Measurements from ENCODE around the gene SUGP2.
"Not testable (repeated sequence)": the region's sequence is repeated elsewhere in the genome, so short reads cannot be mapped to it uniquely, and the experiment has no call there.

SUGP2 gene

DNA sequence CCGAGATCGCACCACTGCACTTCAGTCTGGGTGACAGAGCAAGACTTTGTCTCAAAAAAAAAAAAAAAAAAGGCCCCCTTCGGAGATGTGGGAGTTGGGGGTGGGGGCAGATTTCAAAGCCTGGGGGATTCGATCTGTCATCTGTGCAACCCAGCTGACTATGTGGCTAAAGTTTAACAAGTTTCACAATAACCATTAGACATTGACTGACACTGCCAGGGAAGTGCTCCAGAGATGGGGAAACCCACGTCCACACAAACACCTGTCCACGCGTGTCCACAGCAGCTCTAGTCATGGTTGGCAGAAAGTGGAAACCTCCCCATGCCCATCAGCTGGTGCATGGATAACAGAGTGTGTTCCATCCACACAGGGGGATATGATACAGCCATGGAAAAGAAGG, 54.7 kb downstream of the SUGP2 start:
- FAIRE-seq = no peak
- no peak for TF ChIP-seq POLR2A (IDR thresholded peaks at IDR 0.05; ENCODE audit: low read depth, low read length)
- DNase-seq (ENCODE audit: insufficient read length, low spot score) = no peak

DNA sequence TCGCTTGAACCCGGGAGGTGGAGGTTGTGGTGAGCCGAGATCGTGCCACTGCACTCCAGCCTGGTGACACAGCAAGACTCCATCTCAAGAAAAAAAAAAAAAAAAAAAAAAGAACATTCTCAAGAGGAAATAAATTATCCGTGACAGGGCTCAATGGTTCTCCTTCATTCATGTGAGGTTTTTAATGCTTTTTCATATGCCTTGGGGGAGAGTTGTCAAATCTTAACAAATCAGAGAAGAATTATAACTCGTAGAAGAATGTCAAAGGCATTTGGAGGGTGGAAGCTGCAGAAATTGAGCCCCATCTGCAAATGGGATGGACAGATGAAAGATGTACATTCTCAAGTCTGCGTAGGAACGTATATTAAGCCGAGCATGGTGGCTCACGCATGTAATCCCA, 57.4 kb downstream of the SUGP2 start:
- FAIRE-seq (no peak), DNase-seq (ENCODE audit: insufficient read length, low spot score) (no peak)
- no peak for TF ChIP-seq POLR2A (IDR thresholded peaks at IDR 0.05; ENCODE audit: low read depth, low read length)

GRCh38 chr19:18975011-18975410, 58.3 kb downstream of the SUGP2 start:
- FAIRE-seq (no peak), DNase-seq (ENCODE audit: insufficient read length, low spot score) (no peak)
- no peak for TF ChIP-seq POLR2A (IDR thresholded peaks at IDR 0.05; ENCODE audit: low read depth, low read length)

- FAIRE-seq = no peak
- no peak for DNase-seq (ENCODE audit: insufficient read length, low spot score)
- no peak for TF ChIP-seq POLR2A (IDR thresholded peaks at IDR 0.05; ENCODE audit: low read depth, low read length)
Measured at GRCh38 chr19:18972851-18973250, 60.5 kb downstream of the SUGP2 start.

DNA sequence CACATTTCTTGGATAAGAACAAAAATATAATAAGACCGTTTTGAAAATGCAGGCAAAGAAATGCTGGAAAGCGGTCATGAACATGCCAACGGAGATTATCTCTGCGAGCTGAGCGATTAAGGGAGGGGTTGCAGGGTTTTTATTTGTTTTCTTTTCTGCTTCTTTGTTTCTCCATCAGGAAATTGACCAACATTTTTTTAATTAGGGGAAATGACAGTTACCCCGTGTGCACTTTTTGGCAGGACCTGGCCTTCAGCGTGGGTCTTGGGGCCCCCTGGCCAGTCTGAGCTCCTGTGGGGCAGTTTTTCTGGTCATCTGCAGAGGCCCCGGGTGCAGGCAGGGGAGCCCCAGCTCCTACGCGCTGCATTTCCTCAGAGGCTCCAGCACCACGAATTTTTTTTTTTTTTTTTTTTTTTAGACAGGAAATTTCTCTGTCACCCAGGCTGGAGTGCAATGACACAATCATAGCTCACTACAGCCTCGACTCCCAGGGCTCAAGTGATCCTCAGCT, 61.0 kb downstream of the SUGP2 start:
- no peak for TF ChIP-seq POLR2A (IDR thresholded peaks at IDR 0.05; ENCODE audit: low read depth, low read length)
- DNase-seq (ENCODE audit: insufficient read length, low spot score) (no peak), FAIRE-seq (no peak)

DNA sequence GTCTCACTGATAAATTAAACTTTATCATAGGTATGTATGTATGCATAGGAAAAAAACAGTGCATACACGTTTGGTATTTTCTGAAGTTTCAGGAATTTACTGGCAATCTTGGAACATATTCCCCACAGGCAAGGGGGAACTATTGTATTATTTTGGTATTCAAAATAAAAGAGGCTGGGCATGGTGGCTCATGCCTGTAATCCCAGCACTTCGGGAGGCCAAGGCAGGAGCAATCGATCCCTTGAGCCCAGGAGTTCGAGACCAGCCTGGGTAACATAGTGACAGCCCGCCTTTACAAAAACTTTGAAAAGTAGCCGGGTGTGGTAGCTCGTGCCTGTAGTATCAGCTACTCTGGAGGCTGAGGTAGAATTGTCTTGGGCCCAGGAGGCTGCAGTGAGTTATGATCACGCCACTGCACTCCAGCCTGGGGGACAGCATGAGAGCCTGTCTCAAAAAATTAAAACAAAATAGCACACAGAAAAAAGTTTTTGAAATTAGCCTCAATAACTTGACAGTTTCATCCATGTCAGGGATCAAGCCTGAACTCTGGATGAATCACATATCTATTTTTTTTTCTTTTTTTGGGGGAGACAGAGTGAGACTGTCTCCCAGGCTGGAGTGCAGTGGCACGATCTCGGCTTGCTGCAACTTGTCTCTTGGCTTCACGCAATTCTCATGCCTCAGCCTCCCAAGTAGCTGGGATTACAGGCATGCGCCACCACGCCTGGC, 63.2 kb downstream of the SUGP2 start:
- TF ChIP-seq POLR2A (IDR thresholded peaks at IDR 0.05; ENCODE audit: low read depth, low read length) = no peak
- DNase-seq (ENCODE audit: insufficient read length, low spot score) (no peak), FAIRE-seq (no peak)

GRCh38 chr19:18967358-18968146, 65.8 kb downstream of the SUGP2 start:
- no peak for DNase-seq (ENCODE audit: insufficient read length, low spot score)
- TF ChIP-seq POLR2A (IDR thresholded peaks at IDR 0.05; ENCODE audit: low read depth, low read length) = no peak
- no peak for FAIRE-seq

- no peak for DNase-seq (ENCODE audit: insufficient read length, low spot score)
- no peak for TF ChIP-seq POLR2A (IDR thresholded peaks at IDR 0.05; ENCODE audit: low read depth, low read length)
- FAIRE-seq = no peak
Measured at GRCh38 chr19:18966307-18966706, 67.0 kb downstream of the SUGP2 start.

GRCh38 chr19:18964121-18964520, 69.2 kb downstream of the SUGP2 start:
- TF ChIP-seq POLR2A (IDR thresholded peaks at IDR 0.05; ENCODE audit: low read depth, low read length) = no peak
- FAIRE-seq (no peak), DNase-seq (ENCODE audit: insufficient read length, low spot score) (no peak)

DNA sequence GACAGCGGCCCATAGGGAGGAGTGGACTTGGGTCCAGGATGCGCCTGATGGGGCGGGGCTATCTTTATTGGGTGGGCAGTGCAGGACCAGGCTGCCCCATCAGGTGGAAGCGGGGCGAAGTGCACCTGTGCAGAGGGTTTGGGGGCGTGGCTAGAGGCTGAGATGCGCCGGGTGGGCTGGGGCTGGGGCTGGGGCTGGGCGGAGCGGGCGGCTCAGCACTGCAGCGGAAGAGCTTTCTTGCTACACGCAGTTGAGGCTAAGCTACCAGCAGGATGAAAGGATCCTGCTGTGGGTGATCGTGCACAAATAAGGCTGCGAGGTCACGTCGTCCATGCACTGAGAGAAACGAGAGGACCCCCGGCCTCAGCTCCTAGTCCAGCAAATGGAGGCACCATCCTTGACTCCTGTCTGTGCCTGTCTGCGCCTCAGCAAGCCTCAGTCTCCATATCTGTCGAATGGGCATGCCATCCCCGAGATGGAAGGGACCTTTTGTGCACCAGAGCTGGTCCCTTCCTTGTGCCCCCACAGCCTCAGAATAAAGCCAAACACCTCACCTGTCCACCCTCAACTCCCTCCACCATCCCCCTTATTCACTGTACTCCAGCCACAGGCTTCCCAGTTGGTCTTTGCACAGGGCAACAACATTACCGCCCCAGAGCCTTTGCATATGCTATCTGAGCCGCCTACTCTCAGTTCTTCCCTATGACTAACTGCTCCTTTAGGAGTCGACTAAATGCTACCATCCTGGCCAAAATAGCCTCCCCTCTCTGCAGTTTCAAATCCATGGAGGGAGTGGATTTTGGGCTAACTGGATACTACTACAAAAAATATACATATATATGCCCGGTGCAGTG, 71.3 kb downstream of the SUGP2 start:
- DNase-seq (ENCODE audit: insufficient read length, low spot score) = no peak
- FAIRE-seq = no peak
- TF ChIP-seq POLR2A (IDR thresholded peaks at IDR 0.05; ENCODE audit: low read depth, low read length) = no peak

DNA sequence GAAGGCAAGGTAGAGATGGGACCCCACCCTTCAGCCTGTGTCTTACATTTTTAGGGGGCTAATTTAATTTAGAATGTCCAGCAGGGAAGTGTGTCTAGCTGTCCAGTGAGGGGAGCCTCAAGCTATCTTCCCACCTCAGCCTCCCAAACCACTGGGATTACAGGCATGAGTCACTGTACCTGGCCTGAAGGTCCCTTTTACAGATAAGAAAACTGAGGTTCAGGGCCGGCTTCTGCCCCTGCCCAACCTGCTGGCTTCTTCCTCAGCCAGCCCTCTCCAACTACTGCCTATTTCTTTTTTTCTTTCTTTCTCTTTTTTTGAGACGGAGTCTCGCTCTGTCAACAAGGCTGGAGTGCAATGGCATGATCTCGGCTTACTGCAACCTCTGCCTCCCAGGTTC, 72.9 kb downstream of the SUGP2 start:
- TF ChIP-seq POLR2A (IDR thresholded peaks at IDR 0.05; ENCODE audit: low read depth, low read length) = no peak
- FAIRE-seq = no peak
- DNase-seq (ENCODE audit: insufficient read length, low spot score) = no peak

DNA sequence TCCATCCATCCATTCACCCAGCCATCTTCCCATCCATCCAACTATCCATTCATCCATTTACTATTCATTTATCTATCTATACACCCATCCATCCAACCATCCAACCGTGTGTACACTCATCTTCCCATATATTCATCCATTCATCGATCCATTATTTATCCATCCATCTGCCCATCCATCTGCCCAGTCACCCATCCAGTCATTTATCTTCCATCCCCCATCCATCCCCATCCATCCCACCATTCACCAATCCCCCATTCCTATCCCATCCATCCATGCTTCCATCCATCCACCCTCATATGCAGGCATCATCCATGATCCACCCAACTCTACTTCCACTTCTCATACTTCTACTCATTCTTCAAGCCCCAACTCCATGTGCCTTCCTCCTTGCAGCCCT, 78.3 kb downstream of the SUGP2 start:
- DNase-seq (ENCODE audit: insufficient read length, low spot score) (no peak), FAIRE-seq (no peak)
- TF ChIP-seq POLR2A (IDR thresholded peaks at IDR 0.05; ENCODE audit: low read depth, low read length) = no peak

- DNase-seq (ENCODE audit: insufficient read length, low spot score) (no peak), FAIRE-seq (no peak)
Measured at GRCh38 chr19:18954094-18954493, 79.2 kb downstream of the SUGP2 start.

DNA sequence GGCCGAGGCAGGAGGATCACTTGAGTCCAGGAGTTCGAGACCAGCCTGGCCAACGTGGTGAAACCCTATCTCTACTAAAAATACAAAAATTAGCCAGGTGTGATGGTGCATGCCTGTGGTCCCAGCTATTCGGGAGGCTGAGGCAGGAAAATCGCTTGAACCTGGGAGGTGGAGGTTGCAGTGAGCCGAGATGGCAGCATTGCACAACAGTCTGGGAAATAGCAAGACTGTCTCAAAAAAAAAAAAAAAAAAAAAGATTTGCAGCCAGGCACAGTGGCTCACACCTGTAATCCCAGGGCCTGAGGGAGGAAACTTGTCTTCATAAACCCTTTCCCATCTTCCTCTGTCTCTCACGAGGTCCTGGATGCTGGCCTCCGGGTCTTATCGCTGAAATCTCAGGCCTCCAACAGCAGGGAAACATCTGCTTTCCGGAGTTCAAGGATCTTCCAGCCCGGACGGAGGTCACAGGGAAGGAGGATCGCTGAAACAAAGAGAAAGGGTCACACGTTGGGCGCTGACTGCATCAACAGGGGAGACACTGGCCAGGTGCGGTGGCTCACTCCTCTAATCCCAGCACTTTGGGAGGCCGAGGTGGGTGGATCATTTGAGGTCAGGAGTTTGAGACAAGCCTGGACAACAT, 80.8 kb downstream of the SUGP2 start:
- not testable (repeated sequence) for FAIRE-seq; DNase-seq (ENCODE audit: insufficient read length, low spot score)

More at GRCh38 chr19:18954094-18954493, 79.2 kb downstream of the SUGP2 start:
- no peak for TF ChIP-seq POLR2A (IDR thresholded peaks at IDR 0.05; ENCODE audit: low read depth, low read length)
